Loucy (cell line): Measurements from ENCODE around the gene EXOC3L1.
A peak's percentile ranks its signal among the peaks of the same experiment; 100 is the strongest.

Experiments used
- H2AFZ ChIP-seq: fragments of 200-600 bp; sonication (generic); 2 replicates; pipeline ENCODE4 v1.6.0; 2016; ENCODE audit warnings: antibody characterized with exemption, mild to moderate bottlenecking, low read length, moderate library complexity
- H3F3A ChIP-seq: fragments of 200-600 bp; 2 replicates; pipeline ENCODE4 v1.6.0; 2016; ENCODE audit warnings: antibody characterized with exemption, low read depth, mild to moderate bottlenecking
- H3K27me3 ChIP-seq: fragments of 200-600 bp; sonication (generic); 2 replicates; pipeline ENCODE4 v1.6.1; 2014; ENCODE audit warnings: low read length, mild to moderate bottlenecking; ENCODE audit not compliant: insufficient read depth, poor library complexity, severe bottlenecking
- H3K36me3 ChIP-seq: fragments of 200-600 bp; sonication (generic); 2 replicates; pipeline ENCODE4 v1.6.1; 2016; ENCODE audit warnings: low read length; ENCODE audit not compliant: insufficient read depth
- H3K4me1 ChIP-seq: fragments of 200-600 bp; sonication (generic); 2 replicates; pipeline ENCODE4 v1.5.1; 2014; ENCODE audit warnings: low read length, mild to moderate bottlenecking; ENCODE audit not compliant: insufficient read depth, poor library complexity, severe bottlenecking
- H3K4me2 ChIP-seq: fragments of 200-600 bp; sonication (generic); 2 replicates; pipeline ENCODE4 v1.6.0; 2014; ENCODE audit warnings: antibody characterized with exemption, low read length, low read depth, mild to moderate bottlenecking; ENCODE audit not compliant: poor library complexity, severe bottlenecking
- H3K4me3 ChIP-seq: fragments of 200-600 bp; sonication (generic); 2 replicates; pipeline ENCODE4 v1.5.1; 2014; ENCODE audit warnings: low read length, mild to moderate bottlenecking, mixed read lengths; ENCODE audit not compliant: poor library complexity, severe bottlenecking
- H3K79me2 ChIP-seq: fragments of 200-600 bp; sonication (generic); 2 replicates; pipeline ENCODE4 v1.6.1; 2014; ENCODE audit warnings: low read length; ENCODE audit not compliant: insufficient read depth
- H3K9ac ChIP-seq: fragments of 200-600 bp; sonication (generic); 2 replicates; pipeline ENCODE4 v1.6.0; 2014; ENCODE audit warnings: mild to moderate bottlenecking, low read depth, low read length, moderate library complexity; ENCODE audit not compliant: poor library complexity, severe bottlenecking
- H3K9me2 ChIP-seq: fragments of 200-600 bp; sonication (generic); replicated peaks from 2 replicates; pipeline ENCODE4 v1.6.1; 2016; ENCODE audit warnings: low read depth, low read length, mixed read lengths
- H3K9me3 ChIP-seq: fragments of 200-600 bp; sonication (generic); 2 replicates; pipeline ENCODE4 v1.6.1; 2014; ENCODE audit warnings: mild to moderate bottlenecking, antibody characterized with exemption, low read length, low read depth; ENCODE audit not compliant: insufficient read depth
- H4K20me1 ChIP-seq: fragments of 200-600 bp; sonication (generic); 2 replicates; pipeline ENCODE4 v1.6.0; 2014; ENCODE audit warnings: antibody characterized with exemption, low read length, mild to moderate bottlenecking; ENCODE audit not compliant: insufficient read depth, poor library complexity, severe bottlenecking
- CTCF ChIP-seq: fragments of 200-600 bp; sonication (generic); conservative IDR thresholded peaks from 2 replicates; pipeline ENCODE4 v1.5.1; 2014; ENCODE audit warnings: mild to moderate bottlenecking, antibody characterized with exemption, low read length
- EZH2phosphoT487 ChIP-seq: fragments of 200-600 bp; IDR thresholded peaks from 2 replicates; pipeline ENCODE4 v1.6.1; 2018; ENCODE audit warnings: antibody characterized with exemption, mild to moderate bottlenecking, moderate library complexity, borderline replicate concordance

Gene EXOC3L1

DNA sequence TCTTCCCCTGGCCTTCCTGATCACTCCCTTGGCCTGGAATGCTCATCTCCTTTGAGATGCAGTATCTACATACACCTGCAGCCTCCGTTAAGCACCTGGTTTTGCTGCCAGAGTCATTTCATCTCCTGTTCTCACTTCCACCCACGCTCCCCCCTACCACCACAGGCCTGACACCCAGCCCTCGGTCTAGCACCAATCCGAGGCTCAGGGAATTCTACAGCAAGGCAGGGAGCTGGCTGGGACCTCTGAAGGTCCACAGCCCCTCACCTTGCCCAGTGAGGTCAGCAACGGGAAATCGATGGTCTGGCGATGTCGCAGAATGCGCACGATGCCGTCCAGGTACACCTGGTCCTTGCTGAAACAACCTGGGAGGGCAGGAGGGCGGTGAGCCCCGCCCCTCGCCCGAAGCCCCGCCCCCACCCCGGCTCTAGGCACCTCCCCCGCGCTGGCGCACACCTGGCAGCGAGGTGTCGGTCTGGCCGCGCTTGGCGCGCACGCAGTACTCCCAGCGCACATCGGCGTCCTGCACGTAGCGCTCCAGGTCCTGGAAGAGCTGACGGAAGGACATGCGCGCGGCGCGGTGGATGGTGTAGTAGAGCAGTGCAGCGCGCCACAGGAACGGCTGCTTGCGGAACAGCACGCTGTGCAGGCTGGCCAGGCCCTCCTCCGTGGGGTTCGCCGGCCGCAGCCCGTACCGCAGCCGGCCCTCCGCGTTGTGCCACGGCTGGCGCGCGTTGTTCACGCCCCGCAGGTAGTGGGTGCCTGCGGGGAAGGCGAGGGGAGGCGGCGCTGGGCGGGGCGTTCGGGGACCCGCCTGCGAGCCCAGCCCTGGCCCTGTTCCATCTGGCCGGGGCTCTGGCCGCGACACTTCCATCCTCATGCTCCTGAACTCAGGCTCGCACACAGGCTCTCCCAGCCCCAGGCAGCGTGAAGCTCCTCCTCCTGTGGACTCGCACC, 11.9 kb downstream of the EXOC3L1 start:
- Histone ChIP-seq H3K9me2 (no peaks in the 10 kb centered on the region), H3K27me3 (no peaks in the 10 kb centered on the region), H2AFZ (no peak overlapping the region), H3K4me2 (no peak overlapping the region), H3K9ac (no peak overlapping the region), H3K4me3 (no peak overlapping the region), H3K9me3 (no peaks in the 10 kb centered on the region), H3K4me1 (peaks cover 35% of the 10 kb centered on the region), H3K79me2 (peaks cover 29% of the 10 kb centered on the region), H3K36me3 (no peaks in the 10 kb centered on the region), H4K20me1 (peaks cover 9% of the 10 kb centered on the region), H3F3A (no peaks in the 10 kb centered on the region)
- no peak for TF ChIP-seq EZH2phosphoT487
- no peak for TF ChIP-seq CTCF

- Histone ChIP-seq H3K27me3 (no peaks in the 10 kb centered on the region), H3K9ac (no peak overlapping the region), H2AFZ (no peak overlapping the region), H3K4me1 (peaks cover 25% of the 10 kb centered on the region), H3K4me3 (no peak overlapping the region), H3K9me3 (no peaks in the 10 kb centered on the region), H3K4me2 (no peak overlapping the region), H3F3A (no peaks in the 10 kb centered on the region), H4K20me1 (no peaks in the 10 kb centered on the region), H3K79me2 (peaks cover 20% of the 10 kb centered on the region; the same call in 1 of the 2 replicates), H3K9me2 (no peaks in the 10 kb centered on the region), H3K36me3 (no peaks in the 10 kb centered on the region)
- TF ChIP-seq EZH2phosphoT487, result no peak
- no peak for TF ChIP-seq CTCF
These were observed 13.3 kb downstream of the EXOC3L1 start for GRCh38 chr16:67176662-67177061.

GRCh38 chr16:67174706-67175231, 15.2 kb downstream of the EXOC3L1 start:
- Histone ChIP-seq H3K27me3 (no peaks in the 10 kb centered on the region), H3K4me2 (peak overlapping the region; percentile 98), H2AFZ (peak overlapping the region; percentile 53), H3K79me2 (peaks cover 9% of the 10 kb centered on the region; the same call in 1 of the 2 replicates), H3K9me2 (no peaks in the 10 kb centered on the region), H3K4me1 (peaks cover 30% of the 10 kb centered on the region), H3K9me3 (no peaks in the 10 kb centered on the region), H3K9ac (peak overlapping the region; percentile 77), H3K36me3 (no peaks in the 10 kb centered on the region), H3F3A (no peaks in the 10 kb centered on the region), H3K4me3 (peak overlapping the region; percentile 73), H4K20me1 (no peaks in the 10 kb centered on the region)
- no peak for TF ChIP-seq EZH2phosphoT487
- TF ChIP-seq CTCF, result no peak
